GM18909 (cell line): ENCODE measurements around the gene ARHGEF19.

ENCODE experiments used
- ATAC-seq: cut with Tn5 transposase; IDR thresholded peaks from one replicate; pipeline ENCODE4 v1.9.1; 2021; ENCODE audit warnings: mild to moderate bottlenecking; ENCODE audit not compliant: unreplicated experiment, poor library complexity

The ARHGEF19 gene

DNA sequence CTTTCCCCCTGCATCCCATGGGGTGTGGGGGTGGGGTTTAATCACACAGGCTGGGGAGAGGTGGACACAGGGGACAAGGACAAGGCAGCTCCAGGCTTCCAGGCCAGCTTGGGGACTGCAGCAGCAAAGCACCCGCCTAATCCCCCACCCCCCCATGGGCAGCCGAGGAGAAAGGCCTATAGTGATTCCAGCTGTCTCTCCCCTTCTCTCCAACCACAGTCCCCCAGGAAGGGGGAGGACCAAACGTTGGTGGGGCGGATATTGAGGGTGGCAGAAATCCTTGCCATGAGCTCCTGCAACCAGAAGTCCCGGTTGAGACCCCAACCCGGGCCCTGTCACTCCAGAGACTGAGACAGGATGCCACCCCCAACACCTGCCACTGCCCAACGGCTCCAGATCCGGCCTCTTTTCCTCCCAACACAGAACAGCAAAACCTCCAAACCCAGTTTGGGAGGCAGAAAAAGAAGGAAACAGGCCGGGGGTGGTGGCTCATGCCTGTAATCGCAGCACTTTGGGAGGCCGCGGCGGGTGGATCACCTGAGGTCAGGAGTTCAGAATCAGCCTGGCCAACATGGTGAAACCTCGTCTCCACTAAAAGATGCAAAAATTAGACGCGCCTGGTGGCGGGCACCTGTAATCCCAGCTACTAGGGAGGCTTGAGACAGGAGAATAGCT lies 58.3 kb downstream of the ARHGEF19 start:
- no peak for ATAC-seq

DNA sequence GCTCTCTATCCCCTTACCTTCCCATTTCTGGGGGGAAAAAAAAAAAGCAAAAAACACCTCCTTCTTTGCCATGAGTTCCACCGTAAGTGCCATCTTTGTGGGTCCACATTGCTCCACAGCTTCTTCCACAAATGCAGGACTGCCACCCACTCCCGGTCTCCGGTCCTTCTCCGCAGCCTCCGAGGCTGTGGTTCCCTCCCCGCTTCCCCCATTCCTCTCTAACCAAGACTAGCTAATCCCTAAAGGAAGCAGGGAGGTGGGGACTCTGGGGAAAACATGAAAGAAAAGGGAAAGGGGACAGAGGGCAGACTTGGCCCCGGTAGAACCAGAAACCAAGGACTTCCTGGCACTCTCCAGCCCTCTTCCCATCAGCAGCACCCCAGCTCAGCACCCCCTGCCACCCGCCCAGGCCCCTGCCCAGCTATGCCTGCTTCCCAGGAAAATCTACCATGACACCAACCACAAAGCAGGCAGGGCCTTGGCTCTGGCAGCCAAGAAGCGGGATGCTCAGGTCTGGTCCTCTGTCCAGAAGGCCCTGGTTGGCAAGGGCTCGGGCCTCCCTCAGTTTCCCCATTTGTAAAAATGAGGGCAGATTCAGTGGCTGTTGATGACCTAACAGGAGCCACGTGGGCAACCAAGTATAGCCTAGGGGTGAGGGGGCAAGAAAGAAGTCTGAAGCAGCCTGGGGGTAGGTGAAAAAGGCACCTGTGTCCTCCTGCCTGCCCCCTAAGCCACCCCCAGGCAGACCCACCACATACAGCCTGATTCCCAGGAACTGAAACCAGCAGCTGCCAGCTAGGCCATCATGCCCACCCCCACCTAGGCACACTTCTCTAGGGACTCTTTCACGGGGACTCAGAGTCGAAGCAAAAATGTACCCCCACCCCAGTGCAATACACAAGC lies 59.1 kb downstream of the ARHGEF19 start:
- ATAC-seq, result no peak

DNA sequence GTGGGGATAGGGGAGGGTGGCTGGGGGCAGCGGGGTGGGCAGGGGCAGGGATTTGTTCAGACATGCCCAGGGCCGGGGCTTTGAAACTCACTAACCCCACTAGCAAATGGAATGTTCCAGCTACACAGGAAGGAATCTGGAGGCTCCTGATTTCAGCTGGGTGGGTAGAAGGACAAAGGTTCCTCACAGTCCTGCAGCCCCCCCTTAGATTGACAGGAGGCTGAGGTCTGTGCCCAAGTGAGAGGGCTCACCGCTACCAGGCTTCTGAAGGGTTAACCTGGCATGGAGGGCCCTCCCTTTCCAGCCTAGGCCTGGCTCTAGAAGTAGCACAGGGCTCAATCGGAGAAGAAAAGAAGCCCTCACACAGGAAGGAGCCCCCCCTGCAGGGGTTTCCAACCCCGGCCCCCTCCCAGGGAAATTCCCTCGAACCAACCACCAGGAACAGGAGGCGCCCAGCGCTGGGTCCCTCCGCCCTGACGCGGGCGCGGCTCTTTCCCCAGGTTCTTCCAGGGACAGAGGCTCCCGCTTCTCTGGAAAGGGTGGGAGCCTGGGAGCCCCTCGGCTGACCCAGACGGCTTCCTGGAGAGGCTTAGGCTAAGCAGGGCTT lies 59.9 kb downstream of the ARHGEF19 start:
- ATAC-seq, result no peak

DNA sequence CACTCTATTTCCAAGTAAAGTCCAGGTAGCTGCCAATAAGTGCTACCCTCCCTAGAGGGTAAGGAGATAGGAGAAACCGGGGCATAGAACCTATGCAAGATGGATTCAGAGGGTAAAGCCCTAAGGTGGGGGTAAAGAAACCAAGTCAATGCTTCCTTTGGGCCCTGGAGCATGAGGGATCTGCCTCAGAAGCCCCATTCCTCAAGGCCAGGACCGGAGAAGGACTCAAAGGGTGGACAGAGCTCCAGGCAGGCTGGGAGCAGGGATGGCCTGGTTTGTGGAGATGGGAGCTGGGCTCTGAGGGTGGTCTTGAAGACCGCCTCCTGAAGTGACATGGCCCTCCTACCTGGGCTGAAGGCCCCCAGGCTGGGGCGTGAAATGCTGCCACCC lies 60.5 kb downstream of the ARHGEF19 start:
- no peak for ATAC-seq

DNA sequence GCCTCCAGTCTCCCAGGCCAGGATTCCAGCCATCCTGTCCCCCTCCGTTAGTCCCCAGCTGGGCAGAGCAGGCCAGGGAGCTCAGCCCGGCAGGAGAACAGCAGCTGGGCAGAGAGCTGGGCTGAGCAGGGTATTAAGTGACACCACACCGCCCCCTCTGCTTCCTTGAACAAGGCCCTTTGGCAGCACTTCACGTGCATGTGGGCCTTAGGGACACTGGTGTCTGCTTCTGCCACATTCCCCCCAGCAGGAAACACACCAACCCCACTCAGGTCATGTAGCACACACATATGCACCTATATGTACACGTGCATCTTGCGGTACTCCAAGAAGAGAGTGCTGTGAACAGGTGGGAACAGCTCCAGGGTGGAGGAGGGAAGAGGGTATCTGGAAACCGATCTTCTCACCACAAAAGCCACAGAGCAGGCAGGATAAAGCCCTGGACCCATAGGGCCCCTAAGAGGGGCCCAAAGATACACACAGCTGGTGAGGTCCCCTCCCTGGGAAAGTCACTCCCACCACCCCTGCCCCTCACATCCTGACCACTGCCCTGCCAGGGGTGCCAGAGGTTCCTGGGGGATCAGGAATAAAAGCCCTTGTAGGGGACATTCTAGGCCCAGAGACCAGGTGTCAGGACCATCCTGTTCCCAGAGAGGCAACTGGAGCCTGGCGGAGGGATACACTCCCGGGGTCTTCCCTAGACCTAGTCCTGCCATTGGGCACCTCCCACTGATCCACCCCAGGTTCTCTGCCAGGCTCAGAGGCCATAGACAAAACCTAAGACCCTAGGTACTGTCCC lies 61.1 kb downstream of the ARHGEF19 start:
- no peak for ATAC-seq

DNA sequence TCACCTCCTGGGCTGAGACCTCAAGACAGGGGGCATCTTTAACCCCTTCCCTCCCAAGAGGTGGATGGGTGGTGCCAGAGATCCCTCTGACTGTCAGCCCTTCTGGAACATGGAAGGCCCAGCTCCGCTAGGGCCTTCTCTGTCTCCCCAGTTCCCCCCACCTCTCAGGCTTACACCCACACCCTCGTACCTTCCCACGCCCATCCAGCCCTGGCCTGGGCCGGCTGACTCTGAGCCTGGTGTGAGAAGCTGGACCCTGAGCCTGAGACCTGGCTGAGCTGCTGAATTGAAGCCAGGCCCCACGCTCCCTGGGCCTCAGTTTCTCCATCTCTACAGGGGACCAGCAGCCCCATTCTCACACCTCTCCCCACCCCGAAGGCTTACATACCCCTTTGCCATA lies 61.9 kb downstream of the ARHGEF19 start:
- no peak for ATAC-seq

DNA sequence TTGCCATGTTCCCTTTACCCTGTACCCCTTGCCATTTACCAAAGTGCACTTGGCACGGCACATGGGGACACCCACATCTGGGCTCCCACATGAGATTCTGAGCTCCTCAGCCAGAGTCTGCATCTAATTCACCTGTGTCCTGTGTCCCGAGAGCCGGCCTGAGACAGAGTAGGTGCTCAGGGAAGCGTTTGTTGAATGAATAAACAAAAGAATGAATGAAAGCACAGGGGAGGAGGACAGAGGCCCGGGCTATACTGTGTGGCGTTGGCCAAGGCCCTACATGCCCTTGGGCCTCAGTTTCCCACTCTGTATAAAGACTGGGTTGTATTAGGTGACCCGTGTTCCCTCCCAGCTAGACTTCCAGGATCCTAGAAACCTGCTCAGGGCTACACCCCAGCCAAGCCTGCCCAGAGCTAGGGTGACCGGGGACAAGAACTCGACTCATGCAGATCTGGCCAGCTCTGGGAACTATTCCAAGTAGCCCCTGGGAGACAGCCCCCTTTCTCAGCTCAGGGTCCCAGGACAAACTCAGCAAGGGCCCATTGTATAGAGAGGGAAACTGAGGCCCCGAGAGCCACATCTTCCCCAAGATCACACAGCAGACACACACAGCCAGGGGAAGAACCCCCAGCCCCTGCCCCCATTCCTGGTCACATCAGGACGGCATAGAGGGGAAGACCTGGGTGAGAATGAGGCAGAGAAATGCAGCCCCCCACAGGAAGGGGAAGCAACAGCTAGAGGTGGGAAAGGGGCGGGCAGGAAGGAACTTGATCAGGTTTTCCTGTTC lies 62.6 kb downstream of the ARHGEF19 start:
- ATAC-seq, result no peak

DNA sequence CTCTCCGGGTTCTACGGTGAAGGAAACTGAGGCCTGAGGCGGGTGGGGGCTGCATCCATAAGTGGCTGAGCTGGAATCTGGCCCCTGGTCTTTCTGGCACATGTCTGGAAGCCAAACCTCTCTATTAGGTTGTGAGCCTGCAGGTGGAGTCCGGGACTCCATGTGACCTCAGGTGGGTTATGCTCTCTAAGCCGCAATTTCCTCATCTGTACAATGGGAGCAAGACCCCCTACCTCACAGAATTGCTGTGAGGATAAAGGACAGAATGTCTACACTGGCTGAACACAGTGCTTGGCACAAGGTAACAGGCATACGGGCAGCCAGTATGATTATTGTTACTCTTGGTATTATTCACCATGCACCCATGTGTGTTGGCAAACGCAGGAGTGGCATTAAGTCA lies 63.3 kb downstream of the ARHGEF19 start:
- no peak for ATAC-seq

DNA sequence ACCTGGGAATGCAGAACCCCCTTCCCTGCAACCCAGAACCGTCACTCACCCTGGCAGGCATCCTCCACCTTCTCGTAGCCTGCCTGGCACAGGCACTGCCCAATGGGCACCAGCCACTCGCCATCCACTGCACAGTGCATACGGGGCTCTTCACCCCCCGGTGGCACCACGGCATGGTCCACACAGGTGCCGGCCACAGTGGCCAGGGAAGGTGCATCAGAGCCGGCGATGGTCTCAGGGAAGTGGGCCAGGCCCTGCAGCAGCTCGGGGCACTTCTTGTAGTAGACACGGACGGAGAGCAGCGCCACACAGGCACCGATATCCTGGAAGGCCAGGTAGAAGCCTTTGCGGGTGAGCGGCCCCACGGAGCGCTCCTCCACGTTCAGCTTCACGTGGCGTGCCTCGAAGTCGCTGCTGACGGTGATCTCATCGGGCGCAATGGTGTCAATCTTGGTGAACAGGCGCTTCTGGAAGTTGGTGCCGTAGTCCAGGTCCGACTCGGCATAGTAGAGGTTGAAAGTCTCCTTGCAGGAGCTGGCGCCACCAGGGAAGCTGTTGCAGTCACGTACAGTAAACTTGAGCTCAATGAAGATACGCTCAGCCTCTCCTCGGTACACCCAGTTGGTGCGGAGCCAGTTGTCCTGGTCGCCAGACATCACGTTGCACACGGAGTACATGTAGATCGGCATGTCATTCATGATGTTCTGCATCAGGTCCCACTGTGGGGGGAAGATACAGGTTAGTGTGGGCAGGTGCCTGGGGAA lies 63.9 kb downstream of the ARHGEF19 start:
- no peak for ATAC-seq
